ENCODE results near the gene FZR1. TPM values are rescaled to one million over a fixed set of nuclear protein-coding genes. Genes with fewer than 3 reads are reported as not detected.
A peak's percentile ranks its signal among the peaks of the same experiment; 100 is the strongest.

The FZR1 gene
- total and polyA plus RNA-seq, 2 of the 8 experiments (the other 6 are each of a cell fraction or from before 2014, with no cell fraction given) = 21.6 to 35.5 TPM

DNA sequence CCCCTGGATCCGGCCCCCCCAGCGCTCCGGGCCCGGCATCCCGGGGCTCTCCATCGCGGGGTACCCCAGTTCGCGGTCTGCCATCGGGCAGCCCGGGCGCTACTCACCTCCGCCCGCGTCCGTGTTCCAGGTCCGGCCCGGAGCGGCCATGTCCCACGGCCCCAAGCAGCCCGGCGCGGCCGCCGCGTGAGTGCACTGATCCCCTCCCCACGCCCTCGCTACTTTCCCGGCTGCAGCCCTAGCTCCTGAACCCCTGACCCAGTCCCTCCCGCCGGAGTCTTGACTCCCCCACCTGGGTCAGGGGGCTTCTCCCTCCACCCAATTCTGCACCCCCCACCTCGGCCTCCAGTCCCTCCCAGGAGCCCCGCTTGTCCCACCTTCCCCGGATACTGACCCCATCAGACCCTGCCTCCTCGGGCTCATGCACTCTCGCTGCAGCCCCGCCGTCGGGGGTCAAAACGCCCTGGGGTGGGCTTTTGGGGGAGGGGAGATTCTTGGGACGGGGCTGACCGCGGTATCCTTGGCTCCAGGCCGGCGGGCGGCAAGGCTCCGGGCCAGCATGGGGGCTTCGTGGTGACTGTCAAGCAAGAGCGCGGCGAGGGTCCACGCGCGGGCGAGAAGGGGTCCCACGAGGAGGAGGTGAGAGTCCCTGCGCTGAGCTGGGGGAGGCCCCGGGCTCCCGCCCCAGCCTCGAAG is 67.2 kb downstream of the FZR1 start (continued):
- TF ChIP-seq, protein P1, sequence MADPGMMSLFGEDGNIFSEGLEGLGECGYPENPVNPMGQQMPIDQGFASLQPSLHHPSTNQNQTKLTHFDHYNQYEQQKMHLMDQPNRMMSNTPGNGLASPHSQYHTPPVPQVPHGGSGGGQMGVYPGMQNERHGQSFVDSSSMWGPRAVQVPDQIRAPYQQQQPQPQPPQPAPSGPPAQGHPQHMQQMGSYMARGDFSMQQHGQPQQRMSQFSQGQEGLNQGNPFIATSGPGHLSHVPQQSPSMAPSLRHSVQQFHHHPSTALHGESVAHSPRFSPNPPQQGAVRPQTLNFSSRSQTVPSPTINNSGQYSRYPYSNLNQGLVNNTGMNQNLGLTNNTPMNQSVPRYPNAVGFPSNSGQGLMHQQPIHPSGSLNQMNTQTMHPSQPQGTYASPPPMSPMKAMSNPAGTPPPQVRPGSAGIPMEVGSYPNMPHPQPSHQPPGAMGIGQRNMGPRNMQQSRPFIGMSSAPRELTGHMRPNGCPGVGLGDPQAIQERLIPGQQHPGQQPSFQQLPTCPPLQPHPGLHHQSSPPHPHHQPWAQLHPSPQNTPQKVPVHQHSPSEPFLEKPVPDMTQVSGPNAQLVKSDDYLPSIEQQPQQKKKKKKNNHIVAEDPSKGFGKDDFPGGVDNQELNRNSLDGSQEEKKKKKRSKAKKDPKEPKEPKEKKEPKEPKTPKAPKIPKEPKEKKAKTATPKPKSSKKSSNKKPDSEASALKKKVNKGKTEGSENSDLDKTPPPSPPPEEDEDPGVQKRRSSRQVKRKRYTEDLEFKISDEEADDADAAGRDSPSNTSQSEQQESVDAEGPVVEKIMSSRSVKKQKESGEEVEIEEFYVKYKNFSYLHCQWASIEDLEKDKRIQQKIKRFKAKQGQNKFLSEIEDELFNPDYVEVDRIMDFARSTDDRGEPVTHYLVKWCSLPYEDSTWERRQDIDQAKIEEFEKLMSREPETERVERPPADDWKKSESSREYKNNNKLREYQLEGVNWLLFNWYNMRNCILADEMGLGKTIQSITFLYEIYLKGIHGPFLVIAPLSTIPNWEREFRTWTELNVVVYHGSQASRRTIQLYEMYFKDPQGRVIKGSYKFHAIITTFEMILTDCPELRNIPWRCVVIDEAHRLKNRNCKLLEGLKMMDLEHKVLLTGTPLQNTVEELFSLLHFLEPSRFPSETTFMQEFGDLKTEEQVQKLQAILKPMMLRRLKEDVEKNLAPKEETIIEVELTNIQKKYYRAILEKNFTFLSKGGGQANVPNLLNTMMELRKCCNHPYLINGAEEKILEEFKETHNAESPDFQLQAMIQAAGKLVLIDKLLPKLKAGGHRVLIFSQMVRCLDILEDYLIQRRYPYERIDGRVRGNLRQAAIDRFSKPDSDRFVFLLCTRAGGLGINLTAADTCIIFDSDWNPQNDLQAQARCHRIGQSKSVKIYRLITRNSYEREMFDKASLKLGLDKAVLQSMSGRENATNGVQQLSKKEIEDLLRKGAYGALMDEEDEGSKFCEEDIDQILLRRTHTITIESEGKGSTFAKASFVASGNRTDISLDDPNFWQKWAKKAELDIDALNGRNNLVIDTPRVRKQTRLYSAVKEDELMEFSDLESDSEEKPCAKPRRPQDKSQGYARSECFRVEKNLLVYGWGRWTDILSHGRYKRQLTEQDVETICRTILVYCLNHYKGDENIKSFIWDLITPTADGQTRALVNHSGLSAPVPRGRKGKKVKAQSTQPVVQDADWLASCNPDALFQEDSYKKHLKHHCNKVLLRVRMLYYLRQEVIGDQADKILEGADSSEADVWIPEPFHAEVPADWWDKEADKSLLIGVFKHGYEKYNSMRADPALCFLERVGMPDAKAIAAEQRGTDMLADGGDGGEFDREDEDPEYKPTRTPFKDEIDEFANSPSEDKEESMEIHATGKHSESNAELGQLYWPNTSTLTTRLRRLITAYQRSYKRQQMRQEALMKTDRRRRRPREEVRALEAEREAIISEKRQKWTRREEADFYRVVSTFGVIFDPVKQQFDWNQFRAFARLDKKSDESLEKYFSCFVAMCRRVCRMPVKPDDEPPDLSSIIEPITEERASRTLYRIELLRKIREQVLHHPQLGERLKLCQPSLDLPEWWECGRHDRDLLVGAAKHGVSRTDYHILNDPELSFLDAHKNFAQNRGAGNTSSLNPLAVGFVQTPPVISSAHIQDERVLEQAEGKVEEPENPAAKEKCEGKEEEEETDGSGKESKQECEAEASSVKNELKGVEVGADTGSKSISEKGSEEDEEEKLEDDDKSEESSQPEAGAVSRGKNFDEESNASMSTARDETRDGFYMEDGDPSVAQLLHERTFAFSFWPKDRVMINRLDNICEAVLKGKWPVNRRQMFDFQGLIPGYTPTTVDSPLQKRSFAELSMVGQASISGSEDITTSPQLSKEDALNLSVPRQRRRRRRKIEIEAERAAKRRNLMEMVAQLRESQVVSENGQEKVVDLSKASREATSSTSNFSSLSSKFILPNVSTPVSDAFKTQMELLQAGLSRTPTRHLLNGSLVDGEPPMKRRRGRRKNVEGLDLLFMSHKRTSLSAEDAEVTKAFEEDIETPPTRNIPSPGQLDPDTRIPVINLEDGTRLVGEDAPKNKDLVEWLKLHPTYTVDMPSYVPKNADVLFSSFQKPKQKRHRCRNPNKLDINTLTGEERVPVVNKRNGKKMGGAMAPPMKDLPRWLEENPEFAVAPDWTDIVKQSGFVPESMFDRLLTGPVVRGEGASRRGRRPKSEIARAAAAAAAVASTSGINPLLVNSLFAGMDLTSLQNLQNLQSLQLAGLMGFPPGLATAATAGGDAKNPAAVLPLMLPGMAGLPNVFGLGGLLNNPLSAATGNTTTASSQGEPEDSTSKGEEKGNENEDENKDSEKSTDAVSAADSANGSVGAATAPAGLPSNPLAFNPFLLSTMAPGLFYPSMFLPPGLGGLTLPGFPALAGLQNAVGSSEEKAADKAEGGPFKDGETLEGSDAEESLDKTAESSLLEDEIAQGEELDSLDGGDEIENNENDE (IDR thresholded peaks at IDR 0.05; ENCODE audit: insufficient replicate concordance, low read length) = no peak
- TF ChIP-seq NRF1 (IDR thresholded peaks at IDR 0.05; ENCODE audit: low read depth, low read length) (no peak), BACH1 (IDR thresholded peaks at IDR 0.05; ENCODE audit: low read length) (peak; percentile 46; the same call in 1 of the 2 replicates), ZNF274 (IDR thresholded peaks at IDR 0.05; ENCODE audit: borderline replicate concordance, extremely low read depth, low read length) (no peak), SP4 (IDR thresholded peaks at IDR 0.05; ENCODE audit: low read length) (no peak)
